Measurements from ENCODE around the gene ITPR1. TPM values are rescaled to one million over a fixed set of nuclear protein-coding genes. Genes with fewer than 3 reads are reported as not detected.

ITPR1 gene
- total RNA-seq, 2 donors from 2014 or later: 29.3 to 29.8 TPM

GRCh38 chr3:4515916-4516579 is 22.9 kb downstream of the ITPR1 start:
- no peaks in the 10 kb centered on the region for H3K36me3 ChIP-seq (replicated peaks in 1 of 2; ENCODE audit: insufficient read depth in 1 of 2, low read depth in 2 of 2)

GRCh38 chr3:4517093-4517492 is 23.9 kb downstream of the ITPR1 start:
- WGBS, 2 donors: 68 to 79% methylated on average over 5 of the region's 5 CpGs
- no peaks in the 10 kb centered on the region for H3K9me3 ChIP-seq
- TF ChIP-seq, protein P1, sequence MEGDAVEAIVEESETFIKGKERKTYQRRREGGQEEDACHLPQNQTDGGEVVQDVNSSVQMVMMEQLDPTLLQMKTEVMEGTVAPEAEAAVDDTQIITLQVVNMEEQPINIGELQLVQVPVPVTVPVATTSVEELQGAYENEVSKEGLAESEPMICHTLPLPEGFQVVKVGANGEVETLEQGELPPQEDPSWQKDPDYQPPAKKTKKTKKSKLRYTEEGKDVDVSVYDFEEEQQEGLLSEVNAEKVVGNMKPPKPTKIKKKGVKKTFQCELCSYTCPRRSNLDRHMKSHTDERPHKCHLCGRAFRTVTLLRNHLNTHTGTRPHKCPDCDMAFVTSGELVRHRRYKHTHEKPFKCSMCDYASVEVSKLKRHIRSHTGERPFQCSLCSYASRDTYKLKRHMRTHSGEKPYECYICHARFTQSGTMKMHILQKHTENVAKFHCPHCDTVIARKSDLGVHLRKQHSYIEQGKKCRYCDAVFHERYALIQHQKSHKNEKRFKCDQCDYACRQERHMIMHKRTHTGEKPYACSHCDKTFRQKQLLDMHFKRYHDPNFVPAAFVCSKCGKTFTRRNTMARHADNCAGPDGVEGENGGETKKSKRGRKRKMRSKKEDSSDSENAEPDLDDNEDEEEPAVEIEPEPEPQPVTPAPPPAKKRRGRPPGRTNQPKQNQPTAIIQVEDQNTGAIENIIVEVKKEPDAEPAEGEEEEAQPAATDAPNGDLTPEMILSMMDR (IDR thresholded peaks at IDR 0.05): no peak
- no peak for TF ChIP-seq POLR2A (IDR thresholded peaks at IDR 0.05)
- no peak overlapping the region for H3K4me3 ChIP-seq
- H3K27ac ChIP-seq: no peak overlapping the region
- no peak for ATAC-seq
- no peaks in the 10 kb centered on the region for H3K27me3 ChIP-seq
- no peak for DNase-seq
- no peaks in the 10 kb centered on the region for H3K36me3 ChIP-seq (replicated peaks in 1 of 2; ENCODE audit: insufficient read depth in 1 of 2, low read depth in 2 of 2)
- intact Hi-C loops (cut with DNase I): no loop called here
- peaks cover 17% of the 10 kb centered on the region for H3K4me1 ChIP-seq

More at GRCh38 chr3:4515916-4516579, 22.9 kb downstream of the ITPR1 start:
- intact Hi-C loops (cut with DNase I): no loop called here
- H3K4me1 ChIP-seq: peaks cover 17% of the 10 kb centered on the region
- H3K9me3 ChIP-seq: no peaks in the 10 kb centered on the region
- 66 to 69% methylated on average over 7 of the region's 7 CpGs for WGBS, 2 donors
- DNase-seq (peak in 3 of 4 donors; percentile 23 to 36 (median 29)), ATAC-seq (peak; percentile 62)
- no peak overlapping the region for H3K4me3 ChIP-seq
- no peaks in the 10 kb centered on the region for H3K27me3 ChIP-seq
- no peak for TF ChIP-seq POLR2A (IDR thresholded peaks at IDR 0.05)
- TF ChIP-seq, protein P1 (IDR thresholded peaks at IDR 0.05): no peak
- peak overlapping the region in 3 of 4 donors; percentile 22 to 53 (median 28) for H3K27ac ChIP-seq

DNA sequence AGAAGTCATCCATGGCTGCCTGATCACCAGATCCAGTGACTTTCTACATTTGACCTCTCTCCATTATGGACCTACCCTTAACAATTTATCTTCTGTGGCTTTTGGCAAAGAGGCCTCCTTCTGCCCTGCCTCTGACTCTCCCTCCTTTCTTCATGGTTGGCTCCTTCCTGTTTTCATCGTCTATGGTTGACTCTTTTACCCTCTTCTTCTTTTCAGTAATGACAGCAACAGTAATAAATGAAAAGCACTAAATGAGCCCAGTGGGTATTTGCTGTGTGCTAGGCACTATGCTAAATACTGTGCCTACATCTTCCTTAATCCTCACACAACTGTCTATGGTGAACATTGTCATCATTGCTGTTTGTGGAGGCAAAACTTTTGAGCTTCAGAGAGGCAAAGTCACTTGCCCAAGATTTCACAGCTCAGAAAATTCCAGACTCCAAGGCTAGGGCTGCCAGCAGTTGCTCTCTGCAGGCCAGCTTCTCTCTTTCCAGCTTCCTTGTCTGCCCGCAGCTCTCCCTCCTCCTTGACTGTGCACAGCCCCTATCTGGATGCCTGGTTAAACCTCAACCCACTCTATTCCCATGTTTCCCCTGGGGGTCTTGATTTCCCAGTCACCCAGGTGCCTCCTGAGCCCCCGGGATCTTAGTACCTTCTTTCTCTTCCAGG is 24.6 kb downstream of the ITPR1 start:
- H3K4me1 ChIP-seq: peaks cover 17% of the 10 kb centered on the region
- no peak overlapping the region for H3K27ac ChIP-seq
- H3K27me3 ChIP-seq: no peaks in the 10 kb centered on the region
- no peak overlapping the region for H3K4me3 ChIP-seq
- DNase-seq: no peak
- no peak for TF ChIP-seq POLR2A (IDR thresholded peaks at IDR 0.05)
- TF ChIP-seq, protein P1 (IDR thresholded peaks at IDR 0.05): no peak
- no peaks in the 10 kb centered on the region for H3K36me3 ChIP-seq (replicated peaks in 1 of 2; ENCODE audit: insufficient read depth in 1 of 2, low read depth in 2 of 2)
- WGBS, 2 donors: 43 to 48% methylated on average over 3 of the region's 3 CpGs
- no peaks in the 10 kb centered on the region for H3K9me3 ChIP-seq
- no peak for ATAC-seq
- intact Hi-C loops (cut with DNase I): no loop called here

DNA sequence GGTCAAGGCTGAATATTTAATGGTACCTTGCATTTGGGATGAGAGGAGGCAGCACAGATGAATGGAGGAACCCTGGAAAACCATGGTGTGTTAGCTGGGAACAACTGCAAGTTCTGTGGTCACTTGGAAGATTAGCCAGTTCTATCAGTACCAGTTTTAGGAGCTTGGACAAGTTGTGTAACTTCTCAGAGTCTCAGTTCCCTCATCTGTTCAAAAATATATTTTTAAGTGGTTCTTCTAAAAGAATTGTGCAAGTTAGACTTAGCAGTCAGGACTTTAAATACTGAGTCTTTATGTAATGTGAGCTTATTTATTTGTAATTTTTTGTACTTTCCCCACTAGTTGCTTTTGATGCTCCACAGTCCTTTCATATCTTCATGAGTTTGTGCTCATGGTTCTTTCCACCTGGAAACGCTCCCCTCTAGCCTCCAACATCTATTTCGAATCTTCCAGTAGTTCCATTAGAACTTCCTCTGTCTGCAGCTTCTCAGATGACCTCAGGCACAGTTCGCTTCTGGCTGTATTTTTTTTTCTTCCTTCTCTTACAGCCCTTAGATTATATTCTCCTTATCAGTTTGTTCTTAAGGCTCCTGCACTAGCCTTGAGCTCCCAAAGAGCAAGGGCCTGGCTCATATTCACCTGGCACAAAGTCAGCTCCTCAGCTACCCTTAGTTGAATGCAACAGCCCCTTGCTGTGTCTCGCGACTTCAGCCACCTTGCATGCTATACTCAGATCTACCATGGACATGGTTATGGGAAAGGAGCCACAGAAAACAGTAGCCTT is 27.1 kb downstream of the ITPR1 start:
- Histone ChIP-seq H3K27me3 (no peaks in the 10 kb centered on the region), H3K4me1 (peaks cover 17% of the 10 kb centered on the region), H3K9me3 (no peaks in the 10 kb centered on the region), H3K27ac (no peak overlapping the region), H3K36me3 (replicated peaks in 1 of 2; ENCODE audit: insufficient read depth in 1 of 2, low read depth in 2 of 2) (no peaks in the 10 kb centered on the region), H3K4me3 (no peak overlapping the region)
- 41 to 55% methylated on average over 5 of the region's 5 CpGs for WGBS, 2 donors
- TF ChIP-seq, protein P1 (IDR thresholded peaks at IDR 0.05): no peak
- TF ChIP-seq POLR2A (IDR thresholded peaks at IDR 0.05): no peak
- ATAC-seq (no peak), DNase-seq (peak in 1 of 4 donors; percentile 16)
- intact Hi-C loops (cut with DNase I): no loop called here
